Tibial artery (tissue), 4 donors: ENCODE measurements around the gene CALM3.
A peak's percentile ranks its signal among the peaks of the same experiment; 100 is the strongest.

Experiments
- DNase-seq, 2 donors: peaks; one replicate each; pipeline ENCODE4 v3.0.0-alpha.2; 2019
- H3K27ac ChIP-seq, 2 donors: fragments of 200-600 bp; sonication (generic) in 1 of 2; 1 replicate in 1 of 2; 2 replicates in 1 of 2; pipeline ENCODE4 v1.5.1; 2018 to 2019; ENCODE audit warnings: mild to moderate bottlenecking in 1 of 2
- H3K27me3 ChIP-seq, 2 donors: fragments of 200-600 bp; sonication (generic) in 1 of 2; one replicate each; pipeline versions ENCODE4 v1.5.1 to v1.6.0; 2016 to 2019
- H3K36me3 ChIP-seq, 3 donors: fragments of 200-600 bp; sonication (generic) in 2 of 3; one replicate each; pipeline ENCODE4 v1.5.1; 2016 to 2019; ENCODE audit warnings: mild to moderate bottlenecking in 2 of 3
- H3K4me1 ChIP-seq, 4 donors: fragments of 200-600 bp; sonication (generic) in 2 of 4; 1 replicate in 3 of 4; 2 replicates in 1 of 4; pipeline ENCODE4 v1.5.1; 2016 to 2019
- H3K4me3 ChIP-seq, 2 donors: fragments of 200-600 bp; sonication (generic) in 1 of 2; 1 replicate in 1 of 2; 2 replicates in 1 of 2; pipeline ENCODE4 v1.5.1; 2018 to 2019; ENCODE audit warnings: mild to moderate bottlenecking in 2 of 2
- H3K9me3 ChIP-seq, 3 donors: fragments of 200-600 bp; sonication (generic) in 1 of 3; one replicate each; pipeline ENCODE4 v1.5.1; 2016 to 2019
- intact Hi-C: fragments of 100-400 bp; cut with DNase I; formaldehyde crosslinking; loops from one replicate; pipeline ENCODE4 v1.15.0; 2023; ENCODE audit warnings: low total_unique reads
- TF ChIP-seq, protein P1 (sequence below), 2 experiments: fragments of 200-600 bp in 1 of 2; fragments of 450-650 bp in 1 of 2; IDR thresholded peaks; one replicate each; pipeline ENCODE4 v1.5.1; 2017 to 2019; ENCODE audit warnings: antibody characterized with exemption in 2 of 2, mild to moderate bottlenecking in 1 of 2, moderate library complexity in 1 of 2

Gene CALM3

DNA sequence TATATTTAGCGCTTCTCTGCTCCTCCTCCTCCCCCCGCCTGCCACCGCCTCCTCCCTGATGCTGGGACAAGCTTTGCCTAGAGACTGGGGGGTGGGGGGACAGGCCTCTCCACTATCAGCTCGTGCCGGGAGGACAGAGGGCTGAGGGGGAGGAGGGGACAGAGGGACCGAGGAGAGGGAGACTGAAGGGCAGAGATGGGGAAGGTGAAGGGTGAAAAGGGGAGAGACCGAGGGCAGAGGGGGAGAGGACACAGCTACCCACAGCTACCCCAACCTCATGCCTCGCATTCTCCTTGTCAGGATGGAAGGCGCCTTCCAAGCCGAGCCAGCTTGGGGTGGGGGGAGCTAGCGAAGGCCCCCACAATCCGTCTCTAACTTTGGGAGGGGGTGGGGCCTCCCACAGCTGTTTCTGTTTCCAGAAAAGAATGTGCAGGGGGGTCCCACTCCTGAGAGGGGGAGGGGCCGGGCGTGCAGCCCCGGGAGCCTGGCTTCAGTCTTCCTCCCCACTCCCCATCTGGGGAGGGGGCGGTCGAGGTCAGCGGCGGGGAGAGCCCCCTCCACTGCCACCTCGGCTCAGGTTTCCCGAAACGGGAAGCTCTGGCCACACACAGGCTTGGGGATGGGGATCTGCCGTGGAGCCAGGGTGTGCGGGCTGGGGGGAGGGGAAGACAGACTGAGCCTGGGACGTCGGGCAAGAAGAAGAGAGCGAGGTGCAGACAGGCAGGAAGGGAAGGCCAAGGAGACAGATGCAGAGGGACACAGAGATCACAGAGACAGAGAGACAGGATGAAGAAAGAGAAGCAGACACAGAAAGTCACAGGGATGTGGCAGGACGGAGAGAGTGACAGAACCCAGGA, 58.2 kb downstream of the CALM3 start:
- DNase-seq: peak; percentile 48 to 85
- Histone ChIP-seq H3K27ac (peak overlapping the region; percentile 92 to 99), H3K9me3 (no peaks in the 10 kb centered on the region), H3K4me3 (peak overlapping the region; percentile 89 to 98), H3K4me1 (peaks cover 3 to 58% (median 31%) of the 10 kb centered on the region in 4 donors), H3K36me3 (peaks cover 0 to 10% (median 0%) of the 10 kb centered on the region in 3 donors), H3K27me3 (no peaks in the 10 kb centered on the region)
- TF ChIP-seq, protein P1, sequence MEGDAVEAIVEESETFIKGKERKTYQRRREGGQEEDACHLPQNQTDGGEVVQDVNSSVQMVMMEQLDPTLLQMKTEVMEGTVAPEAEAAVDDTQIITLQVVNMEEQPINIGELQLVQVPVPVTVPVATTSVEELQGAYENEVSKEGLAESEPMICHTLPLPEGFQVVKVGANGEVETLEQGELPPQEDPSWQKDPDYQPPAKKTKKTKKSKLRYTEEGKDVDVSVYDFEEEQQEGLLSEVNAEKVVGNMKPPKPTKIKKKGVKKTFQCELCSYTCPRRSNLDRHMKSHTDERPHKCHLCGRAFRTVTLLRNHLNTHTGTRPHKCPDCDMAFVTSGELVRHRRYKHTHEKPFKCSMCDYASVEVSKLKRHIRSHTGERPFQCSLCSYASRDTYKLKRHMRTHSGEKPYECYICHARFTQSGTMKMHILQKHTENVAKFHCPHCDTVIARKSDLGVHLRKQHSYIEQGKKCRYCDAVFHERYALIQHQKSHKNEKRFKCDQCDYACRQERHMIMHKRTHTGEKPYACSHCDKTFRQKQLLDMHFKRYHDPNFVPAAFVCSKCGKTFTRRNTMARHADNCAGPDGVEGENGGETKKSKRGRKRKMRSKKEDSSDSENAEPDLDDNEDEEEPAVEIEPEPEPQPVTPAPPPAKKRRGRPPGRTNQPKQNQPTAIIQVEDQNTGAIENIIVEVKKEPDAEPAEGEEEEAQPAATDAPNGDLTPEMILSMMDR (IDR thresholded peaks at IDR 0.05): no peak
- intact Hi-C loops: loop anchor here (5.0 kb wide), 1 partner anchor 42 kb away; no protein-coding TSS in a partner anchor

- peak in 1 of 2 donors; percentile 82 for DNase-seq
- Histone ChIP-seq H3K27ac (peak overlapping the region; percentile 92 to 99), H3K4me1 (peaks cover 3 to 51% (median 27%) of the 10 kb centered on the region in 4 donors), H3K36me3 (peaks cover 0 to 10% (median 0%) of the 10 kb centered on the region in 3 donors), H3K9me3 (no peaks in the 10 kb centered on the region), H3K4me3 (peak overlapping the region; percentile 89 to 98), H3K27me3 (no peaks in the 10 kb centered on the region)
- TF ChIP-seq, protein P1 (IDR thresholded peaks at IDR 0.05): peak in 1 of 2 experiments; percentile 11
- intact Hi-C loops: loop anchor here (5.0 kb wide), 1 partner anchor 43 kb away; no protein-coding TSS in a partner anchor
These were observed 58.9 kb downstream of the CALM3 start for GRCh38 chr19:46660008-46660517.
